Thoracic aorta (tissue), 2 donors: ENCODE results near the gene KIRREL3. TPM values are rescaled to one million over a fixed set of nuclear protein-coding genes. Genes with fewer than 3 reads are reported as not detected.
A peak's percentile ranks its signal among the peaks of the same experiment; 100 is the strongest.

Experiments
- ATAC-seq: fragments of 150-250 bp; one replicate; pipeline ENCODE4 v1.8.0; 2017; ENCODE audit warnings: low read depth; ENCODE audit not compliant: insufficient number of reproducible peaks, low FRiP score
- DNase-seq: peaks from one replicate; pipeline ENCODE4 v3.0.0-alpha.2; 2020; ENCODE audit warnings: low spot score
- H3K27ac ChIP-seq, 2 donors: fragments of 200-600 bp; sonication (generic); 1 replicate in 1 of 2; 2 replicates in 1 of 2; pipeline ENCODE4 v1.5.1; 2016; ENCODE audit warnings: mild to moderate bottlenecking in 2 of 2, moderate library complexity in 2 of 2
- H3K27me3 ChIP-seq: fragments of 200-600 bp; sonication (generic); replicated peaks from 2 replicates; pipeline ENCODE4 v1.6.0; 2016; ENCODE audit warnings: mild to moderate bottlenecking; ENCODE audit not compliant: insufficient read depth
- H3K36me3 ChIP-seq: fragments of 200-600 bp; sonication (generic); one replicate; pipeline ENCODE4 v1.5.1; 2016
- H3K4me1 ChIP-seq, 2 donors: fragments of 200-600 bp; sonication (generic); 1 replicate in 1 of 2; 2 replicates in 1 of 2; pipeline versions ENCODE4 v1.5.1 to v1.6.0; 2016; ENCODE audit warnings: low read depth in 2 of 2, mild to moderate bottlenecking in 1 of 2; ENCODE audit not compliant: control insufficient read depth in 1 of 2
- H3K4me3 ChIP-seq: fragments of 200-600 bp; sonication (generic); 2 replicates; pipeline ENCODE4 v1.5.1; 2016; ENCODE audit warnings: mild to moderate bottlenecking
- H3K9me3 ChIP-seq: fragments of 200-600 bp; sonication (generic); 2 replicates; pipeline ENCODE4 v1.5.1; 2016
- total RNA-seq, 2 donors: library from RNA; depleted of rRNA; stranded (reverse); fragments of >200 nt; gene quantifications; one replicate each; pipeline versions ENCODE4 v1.1.0 to v1.2.3, GENCODE V29; 2016
- TF ChIP-seq, protein P1 (sequence below): fragments of 200-600 bp; sonication (generic); IDR thresholded peaks from one replicate; pipeline ENCODE4 v1.5.1; 2019; ENCODE audit warnings: antibody characterized with exemption

The KIRREL3 gene
- total RNA-seq: not detected

- ATAC-seq: no peak
- Histone ChIP-seq H3K36me3 (no peaks in the 10 kb centered on the region), H3K27me3 (no peaks in the 10 kb centered on the region), H3K9me3 (no peaks in the 10 kb centered on the region), H3K27ac (no peak within 1 kb of the TSS), H3K4me1 (peaks cover 0 to 16% of the 10 kb centered on the region in 2 donors), H3K4me3 (peak within 1 kb of the TSS; percentile 54)
- TF ChIP-seq, protein P1, sequence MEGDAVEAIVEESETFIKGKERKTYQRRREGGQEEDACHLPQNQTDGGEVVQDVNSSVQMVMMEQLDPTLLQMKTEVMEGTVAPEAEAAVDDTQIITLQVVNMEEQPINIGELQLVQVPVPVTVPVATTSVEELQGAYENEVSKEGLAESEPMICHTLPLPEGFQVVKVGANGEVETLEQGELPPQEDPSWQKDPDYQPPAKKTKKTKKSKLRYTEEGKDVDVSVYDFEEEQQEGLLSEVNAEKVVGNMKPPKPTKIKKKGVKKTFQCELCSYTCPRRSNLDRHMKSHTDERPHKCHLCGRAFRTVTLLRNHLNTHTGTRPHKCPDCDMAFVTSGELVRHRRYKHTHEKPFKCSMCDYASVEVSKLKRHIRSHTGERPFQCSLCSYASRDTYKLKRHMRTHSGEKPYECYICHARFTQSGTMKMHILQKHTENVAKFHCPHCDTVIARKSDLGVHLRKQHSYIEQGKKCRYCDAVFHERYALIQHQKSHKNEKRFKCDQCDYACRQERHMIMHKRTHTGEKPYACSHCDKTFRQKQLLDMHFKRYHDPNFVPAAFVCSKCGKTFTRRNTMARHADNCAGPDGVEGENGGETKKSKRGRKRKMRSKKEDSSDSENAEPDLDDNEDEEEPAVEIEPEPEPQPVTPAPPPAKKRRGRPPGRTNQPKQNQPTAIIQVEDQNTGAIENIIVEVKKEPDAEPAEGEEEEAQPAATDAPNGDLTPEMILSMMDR: no peak
- DNase-seq: no peak
Observed at GRCh38 chr11:127000291-127000968, at the start of gene KIRREL3. TSS of gene KIRREL3 (minus strand) at chr11:127000770.

- Histone ChIP-seq H3K9me3 (no peaks in the 10 kb centered on the region), H3K4me3 (no peak overlapping the region), H3K4me1 (no peaks in the 10 kb centered on the region), H3K27ac (no peak overlapping the region), H3K36me3 (no peaks in the 10 kb centered on the region), H3K27me3 (no peaks in the 10 kb centered on the region)
- TF ChIP-seq, protein P1: no peak
- no peak for DNase-seq
- ATAC-seq: no peak
Observed at GRCh38 chr11:127050186-127050585, 49.6 kb upstream of the KIRREL3 start.

GRCh38 chr11:127049486-127049885 lies 48.9 kb upstream of the KIRREL3 start:
- H3K9me3 ChIP-seq: no peaks in the 10 kb centered on the region
- DNase-seq (no peak), ATAC-seq (no peak)
- H3K27ac ChIP-seq: no peak overlapping the region
- H3K27me3 ChIP-seq: no peaks in the 10 kb centered on the region
- no peaks in the 10 kb centered on the region for H3K4me1 ChIP-seq
- no peak overlapping the region for H3K4me3 ChIP-seq
- TF ChIP-seq, protein P1: no peak
- H3K36me3 ChIP-seq: no peaks in the 10 kb centered on the region

DNA sequence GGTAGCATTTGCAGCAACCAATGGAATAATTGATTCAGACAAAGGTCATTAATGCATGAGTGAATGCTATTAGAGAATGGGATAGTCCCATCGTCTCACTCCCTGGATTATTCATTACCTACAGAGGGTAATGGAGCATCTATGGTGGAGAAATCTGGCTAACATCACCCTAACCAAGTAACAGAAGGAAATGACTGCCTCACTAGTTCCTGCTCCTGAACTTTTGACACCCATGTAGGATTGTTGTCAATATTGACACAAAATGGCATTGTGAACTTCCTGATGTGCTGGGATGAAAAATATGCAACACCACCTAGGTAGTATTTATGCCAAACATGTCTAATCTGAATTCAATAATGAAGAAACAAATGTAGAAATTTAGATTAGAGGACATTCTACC lies 44.0 kb upstream of the KIRREL3 start:
- no peaks in the 10 kb centered on the region for H3K9me3 ChIP-seq
- TF ChIP-seq, protein P1: no peak
- DNase-seq: no peak
- ATAC-seq: no peak
- no peaks in the 10 kb centered on the region for H3K27me3 ChIP-seq
- H3K27ac ChIP-seq: no peak overlapping the region
- no peak overlapping the region for H3K4me3 ChIP-seq
- no peaks in the 10 kb centered on the region for H3K4me1 ChIP-seq
- H3K36me3 ChIP-seq: no peaks in the 10 kb centered on the region

- no peaks in the 10 kb centered on the region for H3K27me3 ChIP-seq
- H3K4me3 ChIP-seq: no peak overlapping the region
- H3K9me3 ChIP-seq: no peaks in the 10 kb centered on the region
- H3K36me3 ChIP-seq: no peaks in the 10 kb centered on the region
- DNase-seq: no peak
- TF ChIP-seq, protein P1: no peak
- no peak overlapping the region for H3K27ac ChIP-seq
- H3K4me1 ChIP-seq: no peaks in the 10 kb centered on the region
- ATAC-seq: no peak
Observed at GRCh38 chr11:127042445-127042844, 41.9 kb upstream of the KIRREL3 start.
